Chondrocyte (in vitro differentiated cells): ENCODE data around the gene PROM1. TPM values are rescaled to one million over a fixed set of nuclear protein-coding genes. Genes with fewer than 3 reads are reported as not detected.

Experiments used
- DNase-seq: peaks from one replicate; pipeline ENCODE4 v3.0.0; 2021; ENCODE audit warnings: mixed read lengths, low spot score
- H3K27ac Mint-ChIP-seq: one replicate; pipeline ENCODE4 v1.8.0; 2021; ENCODE audit warnings: mild to moderate bottlenecking, moderate library complexity, mixed read lengths; ENCODE audit not compliant: unreplicated experiment
- H3K27me3 Mint-ChIP-seq: 2 replicates; pipeline ENCODE4 v1.8.0; 2021; ENCODE audit warnings: low read depth, mixed read lengths
- H3K36me3 Mint-ChIP-seq: 2 replicates; pipeline ENCODE4 v1.8.0; 2021; ENCODE audit warnings: low read depth, mixed read lengths
- H3K4me1 Mint-ChIP-seq: 2 replicates; pipeline ENCODE4 v1.8.0; 2021; ENCODE audit warnings: low read depth, mild to moderate bottlenecking, mixed read lengths
- H3K4me3 Mint-ChIP-seq: one replicate; pipeline ENCODE4 v1.8.0; 2021; ENCODE audit warnings: mild to moderate bottlenecking, moderate library complexity, mixed read lengths; ENCODE audit not compliant: unreplicated experiment
- H3K9me3 Mint-ChIP-seq: 2 replicates; pipeline ENCODE4 v1.8.0; 2021; ENCODE audit warnings: low read depth, mixed read lengths
- CTCF ChIP-seq: fragments of 200-600 bp; sonication (generic); IDR thresholded peaks from 2 replicates; pipeline ENCODE4 v1.5.0; 2021; ENCODE audit warnings: antibody characterized with exemption, mild to moderate bottlenecking, moderate library complexity
- total RNA-seq: library from RNA; stranded (reverse); gene quantifications from 3 replicates; pipeline ENCODE4 v1.2.1, GENCODE V29; 2021

Gene PROM1
- total RNA-seq, 1 donor from 2014 or later, result 0.10 TPM

DNA sequence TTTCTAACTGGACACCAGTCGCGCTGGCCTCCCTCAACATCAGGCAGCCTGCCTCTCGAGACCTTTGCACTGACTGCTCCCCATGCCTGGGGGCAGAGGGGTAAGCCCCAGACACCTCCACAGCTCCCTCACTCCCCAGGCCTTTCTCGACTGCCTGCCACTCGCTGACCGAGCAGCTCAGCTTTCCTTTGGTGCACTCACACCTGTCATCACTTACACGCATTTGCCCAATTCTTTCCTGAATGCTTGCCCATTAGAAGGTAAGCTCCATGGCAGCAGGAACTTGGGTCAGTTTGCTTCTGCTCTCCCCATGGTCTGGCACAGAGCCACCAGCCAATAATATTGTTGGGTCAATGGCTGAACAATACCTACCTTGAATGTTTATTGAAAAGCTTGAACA, 32.2 kb upstream of the PROM1 start:
- no peak for TF ChIP-seq CTCF
- Mint-ChIP-seq H3K36me3 (no peaks in the 10 kb centered on the region), H3K9me3 (no peaks in the 10 kb centered on the region), H3K27me3 (peaks cover 56% of the 10 kb centered on the region), H3K4me3 (no peak overlapping the region), H3K4me1 (peaks cover 8% of the 10 kb centered on the region), H3K27ac (no peak overlapping the region)
- no peak for DNase-seq

- DNase-seq, result no peak
- no peaks in the 10 kb centered on the region for H3K9me3 Mint-ChIP-seq
- H3K27ac Mint-ChIP-seq, result no peak overlapping the region
- no peak for TF ChIP-seq CTCF
- no peak overlapping the region for H3K4me3 Mint-ChIP-seq
- peaks cover 45% of the 10 kb centered on the region for H3K27me3 Mint-ChIP-seq
- no peaks in the 10 kb centered on the region for H3K36me3 Mint-ChIP-seq
- peaks cover 8% of the 10 kb centered on the region for H3K4me1 Mint-ChIP-seq
These were observed 30.7 kb upstream of the PROM1 start for GRCh38 chr4:16114546-16114945.

GRCh38 chr4:16113741-16114140, 29.9 kb upstream of the PROM1 start:
- no peaks in the 10 kb centered on the region for H3K36me3 Mint-ChIP-seq
- no peak overlapping the region for H3K4me3 Mint-ChIP-seq
- no peak for TF ChIP-seq CTCF
- H3K9me3 Mint-ChIP-seq, result no peaks in the 10 kb centered on the region
- no peak for DNase-seq
- H3K27me3 Mint-ChIP-seq, result peaks cover 48% of the 10 kb centered on the region
- no peak overlapping the region for H3K27ac Mint-ChIP-seq
- H3K4me1 Mint-ChIP-seq, result peaks cover 8% of the 10 kb centered on the region

DNA sequence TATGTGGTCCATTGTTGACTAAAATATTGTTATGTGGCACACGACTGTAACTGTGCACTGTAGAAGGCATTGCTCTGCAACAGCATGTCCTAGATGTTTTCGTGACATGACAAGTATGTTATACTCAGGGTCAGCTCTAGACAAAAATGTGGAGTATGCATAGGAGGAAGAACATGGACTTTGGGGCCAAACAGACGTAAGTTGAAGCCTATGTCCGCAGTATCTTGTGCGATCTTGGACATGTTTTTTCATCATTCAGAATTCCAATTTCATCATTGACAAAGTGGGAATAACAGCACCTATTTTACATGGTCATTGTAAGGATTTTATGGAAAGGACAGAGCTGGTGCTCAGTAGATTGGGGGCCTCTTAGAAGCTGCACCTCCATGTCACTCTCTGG, 27.7 kb upstream of the PROM1 start:
- Mint-ChIP-seq H3K27me3 (peaks cover 55% of the 10 kb centered on the region), H3K36me3 (no peaks in the 10 kb centered on the region), H3K9me3 (no peaks in the 10 kb centered on the region), H3K4me3 (no peak overlapping the region), H3K4me1 (no peaks in the 10 kb centered on the region), H3K27ac (no peak overlapping the region)
- DNase-seq, result no peak
- no peak for TF ChIP-seq CTCF

GRCh38 chr4:16110661-16111290, 27.0 kb upstream of the PROM1 start:
- Mint-ChIP-seq H3K27ac (no peak overlapping the region), H3K4me3 (no peak overlapping the region), H3K27me3 (peaks cover 52% of the 10 kb centered on the region), H3K9me3 (no peaks in the 10 kb centered on the region), H3K36me3 (no peaks in the 10 kb centered on the region), H3K4me1 (no peaks in the 10 kb centered on the region)
- TF ChIP-seq CTCF, result no peak
- no peak for DNase-seq
